Gastroesophageal sphincter (tissue), 4 donors: ENCODE measurements around the gene TRDN. TPM values are rescaled to one million over a fixed set of nuclear protein-coding genes. Genes with fewer than 3 reads are reported as not detected.

Source experiments
- ATAC-seq: fragments of 150-250 bp; one replicate; pipeline ENCODE4 v1.9.1; 2016; ENCODE audit warnings: mild to moderate bottlenecking, moderate library complexity
- H3K27ac ChIP-seq, 4 donors: fragments of 200-600 bp; sonication (generic) in 3 of 4; 1 replicate in 3 of 4; 2 replicates in 1 of 4; pipeline ENCODE4 v1.5.1; 2016 to 2019
- H3K27me3 ChIP-seq: fragments of 200-600 bp; sonication (generic); one replicate; pipeline ENCODE4 v1.5.1; 2019
- H3K36me3 ChIP-seq, 2 donors: fragments of 200-600 bp; sonication (generic); one replicate each; pipeline ENCODE4 v1.5.1; 2019; ENCODE audit warnings: control low read depth in 1 of 2
- H3K4me1 ChIP-seq, 3 donors: fragments of 200-600 bp; sonication (generic); 1 replicate in 2 of 3; 2 replicates in 1 of 3; pipeline ENCODE4 v1.5.1; 2016 to 2019; ENCODE audit warnings: control low read depth in 2 of 3
- H3K4me3 ChIP-seq, 2 donors: fragments of 200-600 bp; sonication (generic); one replicate each; pipeline ENCODE4 v1.5.1; 2019; ENCODE audit warnings: mild to moderate bottlenecking in 1 of 2, moderate library complexity in 1 of 2
- H3K9me3 ChIP-seq, 3 donors: fragments of 200-600 bp; sonication (generic); one replicate each; pipeline ENCODE4 v1.5.1; 2017 to 2019; ENCODE audit warnings: control low read depth in 2 of 3
- CTCF ChIP-seq, 4 experiments: fragments of 200-600 bp in 2 of 4; fragments of 450-650 bp in 2 of 4; sonication (generic) in 1 of 4; IDR thresholded peaks; one replicate each; pipeline ENCODE4 v1.5.1; 2017 to 2019; ENCODE audit warnings: antibody characterized with exemption in 4 of 4, mild to moderate bottlenecking in 2 of 4, moderate library complexity in 2 of 4
- EP300 ChIP-seq: sonication (generic); formaldehyde crosslinking; IDR thresholded peaks from one replicate; pipeline ENCODE4 v1.6.1; 2017; ENCODE audit warnings: antibody characterized with exemption, mild to moderate bottlenecking
- POLR2A ChIP-seq, 2 donors: fragments of 450-650 bp; IDR thresholded peaks; one replicate each; pipeline ENCODE4 v1.6.1; 2017; ENCODE audit warnings: antibody characterized with exemption in 2 of 2, mild to moderate bottlenecking in 2 of 2, moderate library complexity in 1 of 2
- POLR2AphosphoS5 ChIP-seq: sonication (generic); formaldehyde crosslinking; IDR thresholded peaks from one replicate; pipeline ENCODE4 v1.6.1; 2017; ENCODE audit warnings: antibody characterized with exemption
- WGBS, 2 donors: methylation state at CpG; one replicate each; pipeline ENCODE4 v1.1.5; 2018; ENCODE audit warnings: low coverage in 1 of 2; 5-methylcytosine and 5-hydroxymethylcytosine counted together
- total RNA-seq, 4 donors: library from RNA; depleted of rRNA; stranded (reverse); fragments of >200 nt; gene quantifications; one replicate each; pipeline ENCODE4 v1.1.0, GENCODE V29; 2016

Gene TRDN
- total RNA-seq, 4 donors from 2014 or later, result not detected

- TF ChIP-seq POLR2AphosphoS5 (no peak), EP300 (no peak), POLR2A (IDR thresholded peaks at IDR 0.05) (no peak), CTCF (IDR thresholded peaks at IDR 0.05) (no peak)
- H3K27ac ChIP-seq, result no peak overlapping the region
- WGBS, 2 donors, result 43 to 54% methylated on average over 3 to 7 of the region's 7 CpGs
- ATAC-seq, result no peak
- H3K9me3 ChIP-seq, result no peaks in the 10 kb centered on the region
- no peaks in the 10 kb centered on the region for H3K4me1 ChIP-seq
- no peaks in the 10 kb centered on the region for H3K27me3 ChIP-seq
- no peaks in the 10 kb centered on the region for H3K36me3 ChIP-seq
- H3K4me3 ChIP-seq, result peak overlapping the region in 1 of 2 donors; percentile 9
Measured at GRCh38 chr6:123570813-123571684, 65.7 kb downstream of the TRDN start.

GRCh38 chr6:123569575-123569974 lies 67.2 kb downstream of the TRDN start:
- Histone ChIP-seq H3K4me1 (no peaks in the 10 kb centered on the region), H3K9me3 (no peaks in the 10 kb centered on the region), H3K36me3 (no peaks in the 10 kb centered on the region), H3K27ac (no peak overlapping the region), H3K4me3 (no peak overlapping the region), H3K27me3 (no peaks in the 10 kb centered on the region)
- no peak for ATAC-seq
- no peak for TF ChIP-seq POLR2A (IDR thresholded peaks at IDR 0.05)
- TF ChIP-seq CTCF (IDR thresholded peaks at IDR 0.05), result no peak
- TF ChIP-seq POLR2AphosphoS5, result no peak
- TF ChIP-seq EP300, result no peak

GRCh38 chr6:123565529-123565928 lies 71.2 kb downstream of the TRDN start:
- WGBS, 2 donors, result 71 to 96% methylated on average over 1 to 9 of the region's 10 CpGs

GRCh38 chr6:123564361-123564760 lies 72.4 kb downstream of the TRDN start:
- Histone ChIP-seq H3K4me3 (no peak overlapping the region), H3K9me3 (no peaks in the 10 kb centered on the region), H3K36me3 (no peaks in the 10 kb centered on the region), H3K27ac (no peak overlapping the region), H3K4me1 (no peaks in the 10 kb centered on the region), H3K27me3 (no peaks in the 10 kb centered on the region)
- WGBS, 2 donors, result 36 to 58% methylated on average over 2 to 3 of the region's 3 CpGs
- ATAC-seq, result no peak
- TF ChIP-seq POLR2A (IDR thresholded peaks at IDR 0.05) (no peak), EP300 (no peak), POLR2AphosphoS5 (no peak), CTCF (IDR thresholded peaks at IDR 0.05) (no peak)

More at GRCh38 chr6:123565529-123565928, 71.2 kb downstream of the TRDN start:
- no peaks in the 10 kb centered on the region for H3K36me3 ChIP-seq
- H3K9me3 ChIP-seq, result no peaks in the 10 kb centered on the region
- H3K4me1 ChIP-seq, result no peaks in the 10 kb centered on the region
- no peaks in the 10 kb centered on the region for H3K27me3 ChIP-seq
- no peak overlapping the region for H3K27ac ChIP-seq
- no peak for ATAC-seq
- H3K4me3 ChIP-seq, result no peak overlapping the region
- TF ChIP-seq POLR2AphosphoS5 (no peak), EP300 (no peak), POLR2A (IDR thresholded peaks at IDR 0.05) (no peak), CTCF (IDR thresholded peaks at IDR 0.05) (no peak)

GRCh38 chr6:123562677-123563076 lies 74.1 kb downstream of the TRDN start:
- TF ChIP-seq POLR2A (IDR thresholded peaks at IDR 0.05) (no peak), POLR2AphosphoS5 (no peak), CTCF (IDR thresholded peaks at IDR 0.05) (no peak), EP300 (no peak)
- Histone ChIP-seq H3K36me3 (no peaks in the 10 kb centered on the region), H3K27ac (no peak overlapping the region), H3K9me3 (no peaks in the 10 kb centered on the region), H3K4me3 (no peak overlapping the region), H3K27me3 (no peaks in the 10 kb centered on the region), H3K4me1 (no peaks in the 10 kb centered on the region)
- ATAC-seq, result no peak
